Activated CD8-positive, alpha-beta memory T cell treated with anti-CD3 and anti-CD28 coated beads, Interleukin-2, amount 10 ng/mL, durations not matched to agents 7 days and 5 days (primary cell): Measurements from ENCODE around the gene NOXA1. TPM values are rescaled to one million over a fixed set of nuclear protein-coding genes. Genes with fewer than 3 reads are reported as not detected.
"Not testable (repeated sequence)": the region's sequence is repeated elsewhere in the genome, so short reads cannot be mapped to it uniquely, and the experiment has no call there.

ENCODE experiments used
- ATAC-seq: fragments of 150-1000 bp; cut with Tn5 transposase; one replicate; pipeline ENCODE4 v1.10.0; 2021; ENCODE audit warnings: moderate library complexity
- CTCF ChIA-PET: fragments of 350-600 bp; sonication (Branson Sonifier 250); formaldehyde crosslinking; loops from one replicate; lab custom pipeline; 2021; ENCODE audit warnings: antibody characterized with exemption; lab: Charles Lee
- DNase-seq: peaks from one replicate; pipeline ENCODE4 v3.0.0-alpha.2; 2020
- H3K27ac Mint-ChIP-seq: one replicate; pipeline ENCODE4 v1.8.0; 2021; ENCODE audit warnings: mild to moderate bottlenecking, mixed read lengths
- H3K27me3 Mint-ChIP-seq: one replicate; pipeline ENCODE4 v1.8.0; 2021; ENCODE audit warnings: mixed read lengths
- H3K36me3 Mint-ChIP-seq: one replicate; pipeline ENCODE4 v1.8.0; 2021; ENCODE audit warnings: mild to moderate bottlenecking, mixed read lengths
- H3K4me1 Mint-ChIP-seq: one replicate; pipeline ENCODE4 v1.8.0; 2021; ENCODE audit warnings: mixed read lengths
- H3K4me3 Mint-ChIP-seq: one replicate; pipeline ENCODE4 v1.8.0; 2021; ENCODE audit warnings: mild to moderate bottlenecking, moderate library complexity, mixed read lengths
- H3K9me3 Mint-ChIP-seq: one replicate; pipeline ENCODE4 v1.8.0; 2022; ENCODE audit warnings: low read depth, mixed read lengths
- total RNA-seq, 2 experiments: library from RNA; stranded (reverse); gene quantifications; one replicate each; pipeline ENCODE4 v1.2.3, GENCODE V29; 2021

NOXA1 gene
- total RNA-seq, 2 experiments from 2014 or later: 0.30 to 0.53 TPM

DNA sequence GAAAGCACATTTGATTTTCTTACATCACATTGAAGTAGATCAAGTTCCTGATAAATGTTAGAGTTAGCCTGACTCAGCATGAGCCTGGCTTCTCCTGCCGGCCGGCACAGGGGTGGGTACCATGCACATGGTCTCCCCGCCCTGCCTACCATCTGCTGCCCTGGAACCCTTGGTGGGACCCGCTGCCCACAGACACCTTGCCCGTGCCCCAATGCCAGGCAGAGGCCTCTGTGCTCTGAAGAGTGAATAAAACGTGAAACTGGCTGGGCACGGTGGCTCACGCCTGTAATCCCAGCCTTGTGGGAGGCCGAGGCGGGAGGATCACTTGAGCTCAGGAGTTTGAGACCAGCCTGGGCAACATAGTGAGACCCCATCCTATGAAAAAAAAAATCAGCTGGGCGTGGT, 17.5 kb upstream of the NOXA1 start:
- no peak overlapping the region for H3K27ac Mint-ChIP-seq
- no peaks in the 10 kb centered on the region for H3K9me3 Mint-ChIP-seq
- peaks cover 7% of the 10 kb centered on the region for H3K4me1 Mint-ChIP-seq
- no peak overlapping the region for H3K4me3 Mint-ChIP-seq
- CTCF ChIA-PET: interaction anchor here (0.9 kb wide), 1 partner anchor 103 kb away, joined by 3 read pairs; the partner anchor contains the start of gene NRARP
- DNase-seq: no peak
- H3K36me3 Mint-ChIP-seq: peaks cover 4% of the 10 kb centered on the region
- no peak for ATAC-seq
- peaks cover 8% of the 10 kb centered on the region for H3K27me3 Mint-ChIP-seq

DNA sequence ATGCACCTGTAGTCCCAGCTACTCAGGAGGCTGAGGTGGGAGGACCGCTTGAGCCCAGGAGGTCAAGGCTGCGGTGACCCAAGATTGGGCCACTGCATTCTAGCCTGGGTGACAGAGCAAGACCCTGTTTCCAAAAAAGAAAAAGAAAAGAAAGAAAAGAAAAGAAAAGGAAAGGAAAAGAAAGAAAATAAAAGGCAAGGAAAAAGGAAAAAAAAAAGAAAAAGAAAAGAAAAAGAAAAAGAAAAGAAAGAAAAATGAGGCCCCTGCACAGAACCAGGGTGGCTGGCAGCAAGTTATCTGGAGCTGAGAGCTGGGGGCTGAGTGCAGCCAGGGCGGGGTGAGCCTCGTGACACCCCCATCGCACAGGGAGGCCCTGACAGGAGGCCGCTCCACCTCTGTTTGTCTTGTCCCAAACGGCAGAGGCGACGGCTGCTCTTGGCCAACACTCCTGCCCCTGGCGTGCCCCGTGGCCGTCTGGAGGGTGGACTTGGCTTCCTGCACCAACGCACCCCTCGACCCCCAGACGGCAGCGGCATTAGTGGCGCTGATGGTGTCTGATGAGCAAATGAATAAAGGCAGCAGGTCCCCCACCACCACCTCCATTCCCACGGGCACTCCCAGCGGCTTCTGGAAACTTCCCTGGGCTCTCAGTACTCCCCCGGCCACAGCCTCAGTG, 17.0 kb upstream of the NOXA1 start:
- CTCF ChIA-PET: interaction anchor here (0.9 kb wide), 1 partner anchor 104 kb away, joined by 3 read pairs; the partner anchor contains the start of gene NRARP
- no peak for ATAC-seq
- Mint-ChIP-seq H3K4me3 (no peak overlapping the region), H3K9me3 (no peaks in the 10 kb centered on the region), H3K4me1 (peaks cover 7% of the 10 kb centered on the region), H3K27me3 (peaks cover 8% of the 10 kb centered on the region), H3K36me3 (peaks cover 4% of the 10 kb centered on the region), H3K27ac (no peak overlapping the region)
- no peak for DNase-seq

DNA sequence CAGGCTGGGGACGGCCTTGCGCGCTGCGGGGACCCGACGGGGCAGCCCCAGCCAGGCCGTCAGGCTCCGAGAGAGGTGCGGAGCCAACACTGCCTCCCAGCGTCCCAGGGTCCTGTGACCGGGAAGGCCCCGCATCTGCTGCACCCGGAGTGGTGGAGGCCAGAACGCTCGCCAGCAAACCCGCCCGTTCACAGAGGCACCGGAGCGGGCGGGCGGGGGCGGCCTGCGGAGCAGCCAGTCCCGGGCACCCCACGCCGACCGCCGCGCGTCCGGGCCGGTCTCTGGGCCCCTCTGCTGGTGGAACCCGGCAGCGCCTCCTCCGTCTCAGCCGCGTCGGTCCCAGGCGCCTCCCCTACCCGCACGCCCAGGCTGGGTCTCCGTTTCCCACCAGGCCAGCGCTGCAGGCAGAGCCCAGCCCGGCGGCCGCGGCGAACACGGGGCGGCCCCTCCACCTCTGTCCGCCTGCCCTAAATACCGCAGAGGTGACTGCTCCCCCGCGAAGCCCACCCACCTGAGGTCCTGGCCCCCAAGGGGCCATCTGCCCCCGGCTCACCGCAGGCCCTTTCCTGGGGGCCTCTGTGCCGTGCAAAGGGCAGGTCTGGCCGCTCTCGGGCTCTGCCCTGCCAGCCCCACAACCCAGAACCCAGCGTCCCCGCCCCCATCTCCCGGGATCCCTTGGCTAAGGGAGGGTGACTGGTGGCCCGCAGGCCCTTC, 16.2 kb upstream of the NOXA1 start:
- Mint-ChIP-seq H3K36me3 (peaks cover 2% of the 10 kb centered on the region), H3K4me1 (peaks cover 11% of the 10 kb centered on the region), H3K27ac (no peak overlapping the region), H3K4me3 (no peak overlapping the region), H3K9me3 (no peaks in the 10 kb centered on the region), H3K27me3 (peaks cover 8% of the 10 kb centered on the region)
- peak; percentile 71 for DNase-seq
- ATAC-seq: peak; percentile 92
- CTCF ChIA-PET: interaction anchor here (2.8 kb wide), 1 partner anchor 105 kb away, joined by 15 read pairs; the partner anchor contains the start of gene NRARP

- no peak for DNase-seq
- peaks cover 8% of the 10 kb centered on the region for H3K27me3 Mint-ChIP-seq
- H3K27ac Mint-ChIP-seq: no peak overlapping the region
- H3K4me3 Mint-ChIP-seq: no peak overlapping the region
- H3K36me3 Mint-ChIP-seq: no peaks in the 10 kb centered on the region
- CTCF ChIA-PET: interaction anchor here (1.7 to 2.8 kb wide), 2 partner anchors 105 to 121 kb away, joined by 10 to 15 read pairs; partner anchors contain the start of gene NRARP
- H3K4me1 Mint-ChIP-seq: peaks cover 13% of the 10 kb centered on the region
- no peak for ATAC-seq
- no peaks in the 10 kb centered on the region for H3K9me3 Mint-ChIP-seq
These were observed 15.4 kb upstream of the NOXA1 start for GRCh38 chr9:137407590-137408300.

- no peak overlapping the region for H3K27ac Mint-ChIP-seq
- CTCF ChIA-PET: interaction anchor here (0.9 to 2.8 kb wide), 3 partner anchors 107 to 172 kb away, joined by 4 to 15 read pairs (median 10); partner anchors contain the start of gene NRARP
- no peaks in the 10 kb centered on the region for H3K9me3 Mint-ChIP-seq
- ATAC-seq (no peak), DNase-seq (no peak)
- no peaks in the 10 kb centered on the region for H3K36me3 Mint-ChIP-seq
- peaks cover 8% of the 10 kb centered on the region for H3K27me3 Mint-ChIP-seq
- peaks cover 16% of the 10 kb centered on the region for H3K4me1 Mint-ChIP-seq
- no peak overlapping the region for H3K4me3 Mint-ChIP-seq
These were observed 14.4 kb upstream of the NOXA1 start for GRCh38 chr9:137408651-137409405.

- Mint-ChIP-seq H3K9me3 (no peaks in the 10 kb centered on the region), H3K27ac (no peak overlapping the region), H3K36me3 (no peaks in the 10 kb centered on the region), H3K27me3 (peaks cover 8% of the 10 kb centered on the region), H3K4me3 (no peak overlapping the region), H3K4me1 (peaks cover 20% of the 10 kb centered on the region)
- DNase-seq (no peak), ATAC-seq (no peak)
- CTCF ChIA-PET: interaction anchor here (0.9 to 2.8 kb wide), 3 partner anchors 107 to 173 kb away, joined by 4 to 15 read pairs (median 10); partner anchors contain the start of gene NRARP
These were observed 13.7 kb upstream of the NOXA1 start for GRCh38 chr9:137409515-137409914.

- CTCF ChIA-PET: interaction anchor here (0.6 to 2.3 kb wide), 4 partner anchors 13 to 351 kb away, joined by 3 to 12 read pairs (median 4); partner anchors contain the start of genes EXD3 and NOXA1
- not testable (repeated sequence) for H3K36me3 Mint-ChIP-seq, H3K27me3 Mint-ChIP-seq, DNase-seq, H3K4me3 Mint-ChIP-seq, H3K27ac Mint-ChIP-seq, ATAC-seq, H3K9me3 Mint-ChIP-seq
- peaks cover 20% of the 10 kb centered on the region for H3K4me1 Mint-ChIP-seq
These were observed 12.8 kb upstream of the NOXA1 start for GRCh38 chr9:137410236-137410890.

DNA sequence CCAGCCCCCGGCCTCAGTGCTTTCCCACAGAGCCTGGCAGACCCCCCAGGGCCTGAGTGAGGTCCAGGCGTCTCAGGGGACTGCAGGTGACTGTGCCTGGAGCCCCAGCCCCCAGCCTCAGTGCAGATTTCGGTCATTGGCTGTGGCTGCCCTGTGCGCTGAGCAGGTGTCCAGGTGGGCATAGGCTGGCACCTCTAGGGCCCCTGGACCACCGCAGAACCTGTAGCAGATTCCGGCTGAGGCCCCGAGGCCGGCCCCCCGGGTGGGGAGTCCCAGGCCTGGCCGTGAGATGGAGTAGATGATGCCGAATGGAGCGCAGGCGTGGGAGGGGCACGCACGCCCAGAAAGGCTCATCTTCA, 12.3 kb upstream of the NOXA1 start:
- peaks cover 20% of the 10 kb centered on the region for H3K4me1 Mint-ChIP-seq
- ATAC-seq (no peak), DNase-seq (no peak)
- peaks cover 8% of the 10 kb centered on the region for H3K27me3 Mint-ChIP-seq
- H3K27ac Mint-ChIP-seq: no peak overlapping the region
- H3K36me3 Mint-ChIP-seq: no peaks in the 10 kb centered on the region
- H3K9me3 Mint-ChIP-seq: no peaks in the 10 kb centered on the region
- no peak overlapping the region for H3K4me3 Mint-ChIP-seq
- CTCF ChIA-PET: interaction anchor here (1.7 to 2.3 kb wide), 2 partner anchors 12 to 124 kb away, joined by 4 to 12 read pairs; partner anchors contain the start of genes EXD3 and NOXA1

DNA sequence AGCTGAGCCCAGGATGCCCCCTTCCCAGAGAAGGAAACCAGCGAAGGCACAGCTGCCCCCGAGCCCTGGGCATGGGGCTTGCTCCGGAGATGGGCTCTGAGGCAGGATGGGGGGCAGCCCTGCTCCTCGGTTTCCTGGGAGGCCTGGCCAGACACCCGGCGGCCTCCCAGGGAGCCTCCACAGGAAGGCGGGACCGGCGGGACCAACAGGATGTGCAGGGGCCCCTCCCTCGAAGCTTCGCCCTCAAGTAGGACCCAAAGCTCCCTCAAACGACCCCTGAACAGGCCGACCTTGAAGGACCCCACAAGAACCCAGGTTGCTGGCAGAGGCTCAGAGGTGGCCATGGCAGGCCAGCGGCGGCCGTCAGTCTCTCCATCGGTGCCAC, 11.9 kb upstream of the NOXA1 start:
- H3K36me3 Mint-ChIP-seq: no peaks in the 10 kb centered on the region

GRCh38 chr9:137411645-137412380, 11.4 kb upstream of the NOXA1 start:
- peak; percentile 24 for ATAC-seq
- H3K4me1 Mint-ChIP-seq: peaks cover 20% of the 10 kb centered on the region
- H3K4me3 Mint-ChIP-seq: no peak overlapping the region

More for the DNA sequence above, 11.9 kb upstream of the NOXA1 start:
- CTCF ChIA-PET: interaction anchor here (1.7 to 2.3 kb wide), 2 partner anchors 12 to 124 kb away, joined by 4 to 12 read pairs; partner anchors contain the start of genes EXD3 and NOXA1
- Mint-ChIP-seq H3K4me1 (peaks cover 20% of the 10 kb centered on the region), H3K27me3 (peaks cover 4% of the 10 kb centered on the region), H3K27ac (no peak overlapping the region), H3K9me3 (no peaks in the 10 kb centered on the region), H3K4me3 (no peak overlapping the region)
- DNase-seq (no peak), ATAC-seq (no peak)

GRCh38 chr9:137412431-137412830, 10.8 kb upstream of the NOXA1 start:
- DNase-seq (no peak), ATAC-seq (no peak)
- Mint-ChIP-seq H3K4me1 (peaks cover 20% of the 10 kb centered on the region), H3K9me3 (no peaks in the 10 kb centered on the region), H3K4me3 (no peak overlapping the region), H3K27me3 (peaks cover 2% of the 10 kb centered on the region), H3K36me3 (no peaks in the 10 kb centered on the region), H3K27ac (no peak overlapping the region)
- CTCF ChIA-PET: interaction anchor here (1.0 to 2.3 kb wide), 3 partner anchors 11 to 123 kb away, joined by 3 to 12 read pairs (median 4); partner anchors contain the start of genes EXD3, NOXA1 and NRARP

More at GRCh38 chr9:137411645-137412380, 11.4 kb upstream of the NOXA1 start:
- Mint-ChIP-seq H3K9me3 (no peaks in the 10 kb centered on the region), H3K27me3 (peaks cover 2% of the 10 kb centered on the region), H3K36me3 (no peaks in the 10 kb centered on the region), H3K27ac (peak overlapping the region; percentile 15)
- CTCF ChIA-PET: interaction anchor here (1.0 to 2.3 kb wide), 3 partner anchors 11 to 124 kb away, joined by 3 to 12 read pairs (median 4); partner anchors contain the start of genes EXD3, NOXA1 and NRARP
- DNase-seq: peak; percentile 75
